NK-92 treated with Interleukin-12 subunit alpha and Interleukin-12 subunit beta, amount 100 ng/mL, for 24 hours (cell line): Measurements from ENCODE around the gene MARCHF10.
"Not testable (repeated sequence)": the region's sequence is repeated elsewhere in the genome, so short reads cannot be mapped to it uniquely, and the experiment has no call there.

Experiments used
- DNase-seq: peaks from one replicate; lab custom pipeline; 2025; lab: John Stamatoyannopoulos, UW

Gene MARCHF10, protein sequence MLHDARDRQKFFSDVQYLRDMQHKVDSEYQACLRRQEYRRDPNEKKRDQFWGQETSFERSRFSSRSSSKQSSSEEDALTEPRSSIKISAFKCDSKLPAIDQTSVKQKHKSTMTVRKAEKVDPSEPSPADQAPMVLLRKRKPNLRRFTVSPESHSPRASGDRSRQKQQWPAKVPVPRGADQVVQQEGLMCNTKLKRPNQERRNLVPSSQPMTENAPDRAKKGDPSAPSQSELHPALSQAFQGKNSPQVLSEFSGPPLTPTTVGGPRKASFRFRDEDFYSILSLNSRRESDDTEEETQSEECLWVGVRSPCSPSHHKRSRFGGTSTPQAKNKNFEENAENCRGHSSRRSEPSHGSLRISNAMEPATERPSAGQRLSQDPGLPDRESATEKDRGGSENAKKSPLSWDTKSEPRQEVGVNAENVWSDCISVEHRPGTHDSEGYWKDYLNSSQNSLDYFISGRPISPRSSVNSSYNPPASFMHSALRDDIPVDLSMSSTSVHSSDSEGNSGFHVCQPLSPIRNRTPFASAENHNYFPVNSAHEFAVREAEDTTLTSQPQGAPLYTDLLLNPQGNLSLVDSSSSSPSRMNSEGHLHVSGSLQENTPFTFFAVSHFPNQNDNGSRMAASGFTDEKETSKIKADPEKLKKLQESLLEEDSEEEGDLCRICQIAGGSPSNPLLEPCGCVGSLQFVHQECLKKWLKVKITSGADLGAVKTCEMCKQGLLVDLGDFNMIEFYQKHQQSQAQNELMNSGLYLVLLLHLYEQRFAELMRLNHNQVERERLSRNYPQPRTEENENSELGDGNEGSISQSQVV

DNA sequence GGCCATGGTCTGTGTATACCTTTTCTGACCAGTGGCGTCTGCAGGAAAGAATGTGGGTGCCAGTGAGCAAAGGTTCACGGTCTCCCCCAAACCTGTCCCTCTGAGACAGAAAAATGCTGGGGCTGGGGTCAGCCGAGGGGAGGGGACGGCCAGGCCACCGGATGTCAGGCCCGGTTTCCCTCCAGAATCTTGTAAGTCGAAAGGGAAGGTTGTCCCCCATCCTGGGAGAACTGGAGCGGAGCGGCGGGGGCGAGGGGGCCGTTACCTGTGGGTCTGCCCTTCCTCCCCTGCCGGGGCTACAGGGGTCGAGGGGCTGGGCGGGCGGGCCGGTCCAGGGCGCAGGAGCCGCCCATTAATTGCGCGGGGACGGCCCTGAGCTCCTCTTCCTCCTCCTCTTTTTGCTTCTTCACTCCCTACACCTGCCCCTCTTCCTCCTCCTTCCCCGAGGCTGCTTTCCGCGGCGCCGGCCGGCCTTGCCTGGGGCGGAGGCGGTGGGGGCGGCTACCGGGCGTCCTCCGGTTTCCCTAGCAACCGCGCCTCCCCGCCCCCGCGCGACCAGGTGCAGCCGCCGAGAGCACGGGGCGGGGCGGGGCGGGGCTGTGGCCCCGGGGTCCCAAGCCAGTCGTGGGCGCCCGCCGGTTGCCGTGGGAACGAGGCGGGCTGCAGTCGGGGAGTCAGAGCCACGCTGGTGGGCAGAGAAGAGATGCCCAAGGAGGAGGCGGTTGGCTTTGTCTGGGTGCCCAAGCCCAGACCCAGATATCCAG lies at the start of gene MARCHF10:
MARCHF10 (minus strand) TSS at position 503 of the 764 bp plus-strand sequence. CDS start 6,579 bp downstream, outside the sequence.
- DNase-seq, result no peak

DNA sequence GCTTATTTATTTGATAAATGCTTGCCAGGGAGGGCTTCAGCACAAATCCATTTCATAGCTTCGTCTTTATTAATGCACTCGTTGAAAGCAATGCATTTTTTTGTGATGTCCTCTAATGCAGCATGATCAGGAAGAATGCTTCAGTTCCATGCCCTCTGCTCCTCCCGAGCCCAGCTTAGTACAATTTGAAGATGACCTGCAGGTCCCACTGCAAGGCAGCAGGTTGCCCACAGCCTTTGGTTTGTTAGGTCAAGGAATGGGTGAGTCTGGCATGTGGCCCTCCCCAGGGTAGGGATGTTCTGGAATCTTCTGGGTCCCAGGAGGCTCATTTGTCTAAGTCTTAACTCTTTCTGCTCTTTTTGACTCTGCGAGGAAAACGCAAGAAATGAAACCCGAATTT lies 49.4 kb upstream of the MARCHF10 start:
- DNase-seq, result no peak

DNA sequence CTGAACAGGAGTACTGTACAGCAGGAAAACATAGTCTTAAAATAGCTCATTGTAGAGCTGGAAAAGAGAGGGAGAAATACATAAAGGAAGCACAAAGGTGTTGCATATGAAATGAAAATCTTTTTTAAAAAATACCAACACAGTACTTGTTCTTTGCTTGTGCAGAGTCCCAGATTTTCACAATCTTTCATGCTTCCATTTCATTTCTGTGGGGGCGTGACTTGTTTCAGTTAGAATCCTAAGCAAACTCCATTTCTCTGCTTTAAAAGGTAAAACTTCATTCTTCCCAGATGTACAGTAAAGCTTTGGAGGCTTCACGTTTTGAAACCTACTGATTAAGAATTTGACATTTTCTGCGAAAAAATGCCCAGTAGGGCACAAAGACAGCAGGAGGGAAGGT lies 48.5 kb upstream of the MARCHF10 start:
- DNase-seq, result no peak

DNA sequence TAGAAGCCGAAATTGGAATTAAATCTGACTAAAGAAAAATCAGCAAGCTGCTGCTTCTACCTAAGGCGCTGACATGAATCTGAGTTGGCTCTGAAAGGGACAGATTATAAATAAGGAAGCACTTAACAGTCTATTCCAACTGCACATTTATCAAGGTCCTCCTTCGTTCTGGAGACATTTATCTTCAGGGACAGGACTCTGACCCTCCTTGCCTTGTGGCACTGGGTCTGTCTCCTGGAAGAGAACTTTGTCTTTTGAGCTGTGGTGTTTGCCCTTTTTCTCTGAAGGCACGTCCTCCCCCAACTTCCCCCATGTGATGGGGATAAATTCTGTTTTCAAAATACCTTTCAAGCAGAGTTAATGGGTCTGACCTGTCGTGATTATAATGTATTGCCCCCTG lies 47.0 kb upstream of the MARCHF10 start:
- no peak for DNase-seq

DNA sequence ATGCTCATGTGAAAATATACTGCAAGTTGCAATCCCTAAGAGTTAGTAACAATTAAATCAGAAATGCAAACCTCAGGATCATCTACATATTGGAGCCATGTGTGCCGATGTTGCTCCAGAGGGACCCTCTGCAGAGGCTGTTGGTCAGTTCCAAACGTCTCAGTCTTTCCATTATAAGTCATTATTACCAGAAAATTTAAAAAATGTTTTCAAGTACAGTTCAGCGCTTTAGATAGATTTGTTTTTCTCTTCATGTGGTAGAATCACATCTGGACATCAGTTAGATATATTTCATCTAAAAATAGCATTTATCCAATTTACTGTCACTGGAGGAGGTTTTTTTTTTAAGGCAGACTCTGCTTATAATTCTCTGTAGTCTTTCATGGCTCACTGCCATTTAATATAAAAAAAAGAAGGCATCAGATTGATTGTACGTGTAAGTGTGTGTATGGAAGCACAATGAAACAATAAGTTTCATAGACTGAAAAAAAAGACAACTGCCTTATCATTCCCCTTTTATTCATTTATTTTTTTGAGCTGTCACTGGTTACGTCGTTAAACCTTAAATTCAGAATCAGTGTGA lies 46.1 kb upstream of the MARCHF10 start:
- no peak for DNase-seq

DNA sequence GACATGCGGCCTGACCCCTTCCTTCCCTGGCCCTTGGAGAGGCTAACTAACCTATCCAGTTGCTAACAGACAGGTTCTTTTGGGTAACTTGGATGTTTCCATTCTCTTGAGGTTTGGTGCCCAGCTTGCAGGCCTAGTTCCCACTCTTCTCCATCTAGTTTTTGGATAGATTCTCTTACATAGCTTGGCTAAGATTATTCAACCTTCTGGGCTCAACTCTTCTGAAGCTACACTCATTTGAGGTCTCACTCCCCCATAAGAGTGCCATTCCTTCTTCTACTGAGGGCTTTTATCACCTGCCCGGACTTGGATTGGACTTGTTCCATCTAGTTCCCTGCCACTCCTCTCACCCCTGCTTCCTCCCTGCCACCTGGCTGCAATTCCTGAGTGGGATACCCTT lies 44.1 kb upstream of the MARCHF10 start:
- no peak for DNase-seq

DNA sequence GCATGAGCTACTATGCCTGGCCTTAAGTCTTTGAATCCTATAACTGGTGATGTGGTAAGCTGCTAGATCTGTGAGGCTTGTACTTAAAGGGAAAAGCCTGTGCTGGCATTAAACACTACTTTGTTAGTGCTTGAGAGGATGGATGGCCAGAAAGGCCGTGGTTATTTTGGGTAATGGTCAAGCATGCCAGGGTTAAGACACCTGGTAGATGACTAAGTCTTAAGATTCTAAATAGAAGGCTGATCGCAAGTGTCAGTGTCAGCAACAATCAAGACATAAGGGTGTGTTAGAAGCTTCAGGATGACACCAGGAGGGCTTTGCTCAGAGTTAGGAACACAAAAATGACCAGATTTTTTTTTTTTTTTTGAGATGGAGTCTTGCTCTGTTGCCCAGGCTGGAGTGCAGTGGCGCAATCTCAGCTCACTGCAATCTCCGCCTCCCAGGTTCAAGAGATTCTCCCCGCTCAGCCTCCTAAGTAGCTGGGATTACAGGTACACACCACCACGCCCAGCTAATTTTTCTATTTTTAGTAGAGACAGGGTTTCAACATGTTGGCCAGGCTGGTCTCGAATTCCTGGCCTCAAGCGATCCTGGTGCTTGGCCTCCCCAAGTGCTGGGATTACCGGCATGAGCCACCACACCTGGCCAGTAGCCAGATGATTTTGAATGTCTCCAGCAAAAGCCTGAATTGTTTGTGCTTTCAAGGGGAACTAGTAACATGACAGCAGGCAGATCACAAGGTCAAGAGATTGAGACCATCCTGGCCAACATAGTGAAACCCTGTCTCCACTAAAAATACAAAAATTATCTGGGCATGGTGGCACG lies 41.7 kb upstream of the MARCHF10 start:
- DNase-seq, result not testable (repeated sequence)

DNA sequence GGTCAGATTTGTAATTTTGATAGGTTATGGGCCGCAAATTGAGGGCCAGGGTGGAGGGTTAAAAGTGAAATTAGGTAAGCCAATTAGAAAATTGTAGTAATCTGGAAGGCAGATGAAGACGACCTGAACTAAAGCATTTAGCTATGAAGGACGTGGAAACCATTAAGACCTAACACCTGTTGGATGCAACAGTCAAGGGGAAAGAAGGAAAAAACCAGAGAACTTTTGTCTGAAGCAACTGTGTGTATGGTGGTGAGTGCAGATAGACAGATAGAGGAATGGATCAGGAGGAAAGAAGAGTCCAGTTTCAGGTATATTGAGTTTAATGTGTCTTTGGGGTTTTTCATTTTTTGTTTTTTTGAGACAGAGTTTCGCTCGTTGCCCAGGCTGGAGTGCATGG lies 40.2 kb upstream of the MARCHF10 start:
- no peak for DNase-seq

DNA sequence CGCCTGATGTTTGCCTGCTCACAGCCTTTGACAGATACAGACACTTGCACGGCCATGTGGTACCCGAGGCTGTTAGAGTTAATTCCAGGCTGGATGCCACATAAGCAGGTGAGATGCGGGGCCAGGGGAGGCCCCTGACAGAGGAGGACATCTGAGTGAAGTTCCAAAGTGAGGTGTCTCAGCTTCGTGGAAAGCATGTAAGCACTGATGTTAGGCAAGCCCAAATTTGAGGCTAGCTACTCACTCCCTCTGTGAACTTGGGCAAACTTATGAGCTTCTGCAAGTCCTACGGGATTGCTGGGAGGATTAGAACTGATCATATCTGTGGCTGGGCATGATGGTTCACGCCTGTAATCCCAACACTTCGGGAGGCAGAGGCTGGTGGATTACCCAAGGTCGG lies 39.3 kb upstream of the MARCHF10 start:
- no peak for DNase-seq

DNA sequence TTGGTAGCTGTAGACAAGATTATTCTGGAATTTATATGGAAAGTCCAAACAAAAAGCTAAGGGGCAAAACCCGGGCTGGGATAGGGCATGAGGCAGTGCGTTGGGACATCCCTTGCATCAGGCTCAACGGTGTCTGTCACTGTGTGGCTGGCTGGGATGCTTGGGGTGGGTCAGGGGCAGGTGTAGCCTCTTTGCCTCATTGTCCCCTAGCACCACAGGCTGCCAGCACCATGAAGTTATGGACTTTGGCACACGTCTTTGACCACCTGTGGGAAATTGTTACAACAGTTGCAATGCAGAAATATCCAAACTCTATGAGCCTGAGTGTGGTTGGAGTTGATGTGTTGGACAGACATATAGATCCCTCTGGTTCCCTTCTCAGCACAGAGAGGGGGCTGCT lies 32.8 kb upstream of the MARCHF10 start:
- no peak for DNase-seq

DNA sequence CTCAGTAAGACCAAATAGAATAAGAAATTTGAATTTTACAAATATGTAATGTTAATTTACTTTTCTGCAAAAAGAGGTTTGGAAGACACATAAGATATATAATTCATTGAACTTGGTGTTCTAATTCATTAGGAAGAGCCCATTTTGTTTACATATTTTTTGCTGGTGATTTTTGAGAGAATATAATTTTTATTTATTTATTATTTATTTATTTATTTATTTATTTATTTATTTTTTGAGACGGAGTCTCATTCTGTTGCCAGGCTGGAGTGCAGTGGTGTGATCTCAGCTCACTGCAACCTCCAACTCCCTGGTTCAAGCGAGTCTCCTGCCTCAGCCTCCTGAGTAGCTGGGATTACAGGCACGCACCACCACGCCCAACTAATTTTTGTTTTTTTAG lies 25.7 kb upstream of the MARCHF10 start:
- DNase-seq, result not testable (repeated sequence)

DNA sequence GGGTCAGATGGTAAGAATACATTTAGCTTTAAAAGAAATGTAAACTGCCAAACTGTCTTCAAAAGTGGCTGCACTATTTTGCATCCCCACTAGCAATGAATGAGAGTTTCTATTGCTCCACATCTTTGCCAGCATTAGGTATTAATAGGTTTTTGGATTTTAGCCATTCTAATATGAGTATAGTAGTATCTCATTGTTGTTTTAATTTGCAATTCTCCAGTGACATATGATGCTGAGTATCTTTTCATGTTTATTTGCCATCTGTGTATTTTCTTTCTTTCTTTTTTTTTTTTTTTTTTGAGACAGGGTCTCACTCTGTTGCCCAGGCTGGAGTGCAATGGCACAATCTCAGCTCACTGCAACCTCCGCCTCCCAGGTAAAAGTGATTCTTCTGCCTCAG lies 24.3 kb upstream of the MARCHF10 start:
- no peak for DNase-seq

DNA sequence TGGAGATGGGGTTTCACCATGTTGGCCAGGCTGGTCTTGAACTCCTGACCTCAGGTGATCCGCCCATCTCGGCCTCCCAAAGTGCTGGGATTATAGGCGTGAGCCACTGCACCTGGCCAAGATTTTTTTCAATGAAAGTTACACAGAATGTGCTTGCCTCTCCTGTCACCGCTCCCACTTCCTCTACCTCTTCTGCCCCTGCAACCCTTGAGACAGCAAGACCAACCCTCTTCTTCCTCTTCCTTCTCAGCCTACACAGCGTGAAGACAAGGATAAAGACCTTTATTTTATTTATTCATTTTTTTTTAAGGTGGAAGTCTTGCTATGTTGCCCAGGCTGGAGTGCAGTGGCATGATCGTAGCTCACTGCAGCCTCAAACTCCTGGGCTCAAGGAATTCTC lies 23.0 kb upstream of the MARCHF10 start:
- DNase-seq, result not testable (repeated sequence)

DNA sequence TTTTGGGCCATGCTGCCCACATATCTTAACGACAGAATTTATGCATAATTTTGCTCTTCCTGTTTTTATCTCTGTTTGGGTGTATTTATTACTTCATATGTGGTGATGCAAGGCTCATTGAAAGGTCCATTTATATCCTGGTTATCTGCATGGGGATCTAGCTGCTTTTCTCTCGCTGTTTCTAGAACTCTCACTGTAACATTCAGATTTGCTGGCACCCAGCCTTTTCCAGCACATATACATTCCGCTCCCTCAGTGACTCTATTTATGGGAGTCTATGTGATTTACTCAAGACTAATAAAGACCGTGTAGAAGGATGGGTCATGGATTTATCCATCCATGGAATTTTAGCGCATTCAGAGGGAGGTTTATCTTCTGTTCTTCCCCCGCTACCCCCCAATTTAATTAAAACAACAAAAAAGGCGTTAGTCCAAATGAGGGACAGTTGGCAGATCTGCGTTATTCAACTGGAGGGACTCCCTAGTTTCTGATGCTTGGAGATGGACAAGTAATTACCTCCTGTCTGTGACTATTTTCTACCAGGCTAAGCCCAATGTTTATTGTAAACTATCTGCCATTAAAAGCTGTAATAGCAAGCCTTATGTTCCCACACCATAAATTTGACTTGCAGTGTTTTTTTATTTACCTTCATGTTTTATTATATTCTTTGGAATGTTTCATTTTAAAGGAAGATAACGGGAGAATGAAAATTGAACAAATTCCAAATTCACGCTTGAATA lies 19.8 kb upstream of the MARCHF10 start:
- DNase-seq, result no peak

DNA sequence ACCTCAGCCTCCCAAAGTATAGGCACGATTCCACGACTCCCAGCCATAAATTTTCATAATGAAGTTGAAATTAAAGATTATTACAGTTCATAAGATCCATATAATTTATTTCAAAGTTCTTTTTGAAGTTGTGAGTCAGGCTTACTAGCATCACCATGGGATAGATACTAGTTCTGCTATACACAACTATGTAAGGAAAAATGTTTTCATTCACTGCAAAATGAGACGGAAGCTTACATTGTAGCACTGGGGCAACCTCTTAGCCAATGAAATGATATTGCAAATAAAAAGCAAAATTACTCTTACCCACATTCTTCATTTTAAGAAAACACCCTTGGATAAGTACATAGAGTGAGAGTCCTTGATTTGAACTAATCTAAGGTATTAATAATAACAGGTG lies 18.8 kb upstream of the MARCHF10 start:
- DNase-seq, result no peak

DNA sequence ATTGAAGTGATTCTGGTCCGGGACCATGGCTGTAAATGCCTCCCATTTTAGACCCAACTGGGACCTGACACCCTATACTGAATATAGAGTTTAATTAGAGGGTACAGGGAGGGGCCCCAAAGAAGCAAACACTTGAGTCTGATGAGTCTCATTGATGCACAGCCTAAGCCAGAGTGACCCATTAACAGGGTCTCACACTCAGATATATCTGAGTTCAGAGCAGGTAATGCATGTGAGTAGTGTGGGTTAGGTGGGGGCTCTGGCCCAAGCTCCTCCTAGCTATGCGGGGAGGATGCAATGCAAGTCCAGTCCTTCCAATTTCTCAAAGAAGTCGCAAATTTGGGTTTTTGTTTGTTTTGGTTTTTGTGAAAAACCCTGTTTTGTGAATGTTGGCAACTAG lies 17.1 kb upstream of the MARCHF10 start:
- DNase-seq, result no peak

DNA sequence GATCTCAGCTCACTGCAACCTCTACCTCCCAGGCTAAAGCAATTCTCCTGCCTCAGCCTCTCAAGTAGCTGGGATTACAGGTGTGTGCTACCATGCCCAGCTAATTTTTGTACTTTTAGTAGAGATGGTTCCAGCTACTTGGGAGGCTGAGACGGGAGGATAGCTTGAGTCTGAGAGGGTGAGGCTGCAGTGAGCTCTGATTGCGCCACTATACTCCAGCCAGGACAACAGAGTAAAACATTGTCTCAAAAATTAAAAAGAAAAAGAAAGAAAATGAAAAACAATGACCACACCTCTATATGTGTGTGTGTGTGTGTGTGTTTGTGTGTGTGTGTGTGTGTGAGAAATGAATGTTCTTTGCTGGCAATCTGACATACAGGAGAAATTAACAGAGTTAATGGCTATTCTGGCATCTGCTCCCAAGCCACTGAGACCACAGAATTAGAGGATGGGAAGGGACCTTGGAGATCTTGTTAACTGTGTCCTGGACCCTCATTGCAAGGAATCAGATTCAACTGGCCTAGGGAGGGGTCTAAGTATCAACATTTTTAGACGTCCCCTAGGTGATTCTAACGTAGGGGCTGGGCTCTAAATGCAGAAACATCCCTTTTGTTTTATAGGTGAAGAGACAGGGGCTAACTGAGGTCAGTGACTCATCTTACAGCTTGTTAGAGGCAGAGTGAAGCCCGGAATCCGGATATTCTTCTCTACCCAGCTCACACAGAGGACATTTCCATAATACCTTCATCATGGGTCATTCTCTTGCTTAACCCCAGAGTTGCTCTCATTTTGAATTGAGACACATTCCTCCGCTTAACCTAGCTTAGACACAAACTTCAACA lies 16.4 kb upstream of the MARCHF10 start:
- DNase-seq, result no peak

DNA sequence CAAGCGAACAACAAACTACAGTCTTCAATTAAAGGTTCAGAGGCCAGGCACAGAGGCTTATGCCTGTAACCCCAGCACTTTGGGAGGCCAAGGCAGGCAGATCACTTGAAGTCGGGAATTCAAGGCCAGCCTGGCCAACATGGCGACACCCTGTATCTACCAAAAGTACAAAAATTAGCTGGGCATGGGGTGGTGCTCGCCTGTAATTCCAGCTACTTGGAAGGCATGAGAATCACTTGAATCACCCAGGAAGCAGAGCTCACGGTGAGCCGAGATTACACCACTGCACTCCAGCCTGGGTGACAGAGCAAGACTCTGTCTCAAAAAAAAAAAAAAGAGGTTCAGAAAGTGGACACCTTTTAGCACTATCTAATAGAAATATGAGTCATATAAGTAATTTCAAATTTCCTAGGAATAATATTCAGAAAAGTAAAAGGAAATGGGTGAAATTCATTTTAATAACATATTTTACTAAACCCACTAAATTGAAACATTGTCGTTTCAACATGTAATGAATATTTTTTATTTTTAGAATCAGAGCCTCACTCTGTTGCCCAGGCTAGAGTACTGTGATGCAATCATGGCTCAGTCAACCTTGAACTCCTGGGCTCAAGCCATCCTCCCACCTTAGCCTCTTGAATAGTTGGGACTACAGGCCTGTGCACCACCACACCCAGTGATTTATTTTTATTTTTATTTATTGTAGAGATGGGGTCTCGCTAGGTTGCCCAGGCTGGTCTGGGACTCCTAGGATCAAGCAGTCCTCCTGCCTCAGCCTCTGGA lies 15.2 kb upstream of the MARCHF10 start:
- DNase-seq, result no peak
